HL-60 (cell line): ENCODE results near the gene METRN.

Source experiments
- DNase-seq, 2 experiments: peaks; one replicate each; pipeline ENCODE4 v3.0.0-alpha.2; 2010 to 2020; ENCODE audit warnings: low read depth in 1 of 2, low spot score in 1 of 2
- H3K27ac ChIP-seq: fragments of 250-450 bp; sonication (Bioruptor Pico); replicated peaks from 2 replicates; pipeline ENCODE4 v1.5.1; 2020; ENCODE audit warnings: mild to moderate bottlenecking, moderate library complexity
- H3K27me3 ChIP-seq: fragments of 250-450 bp; sonication (Bioruptor Pico); 2 replicates; pipeline ENCODE4 v1.5.1; 2021; ENCODE audit warnings: mild to moderate bottlenecking, moderate library complexity; ENCODE audit not compliant: insufficient read depth, poor library complexity, severe bottlenecking
- H3K4me3 ChIP-seq: replicated peaks from 2 replicates; pipeline ENCODE4 v1.5.1; 2011; ENCODE audit warnings: mild to moderate bottlenecking, control low read depth, low read length; ENCODE audit not compliant: insufficient read depth
- CTCF ChIP-seq: IDR thresholded peaks from one replicate; pipeline ENCODE4 v1.5.1; 2011; ENCODE audit warnings: low read length, control low read depth, inconsistent platforms; ENCODE audit not compliant: insufficient read depth
- GABPA ChIP-seq: IDR thresholded peaks from 2 replicates; pipeline ENCODE4 v1.6.1; 2012; ENCODE audit warnings: low read depth
- POLR2AphosphoS5 ChIP-seq: IDR thresholded peaks from 2 replicates; pipeline ENCODE4 v1.6.1; 2012; ENCODE audit warnings: low read depth
- REST ChIP-seq: IDR thresholded peaks from 2 replicates; pipeline ENCODE4 v1.6.1; 2012; ENCODE audit warnings: low read depth; ENCODE audit not compliant: insufficient replicate concordance
- SPI1 ChIP-seq: IDR thresholded peaks from 2 replicates; pipeline ENCODE4 v1.6.1; 2012; ENCODE audit warnings: low read depth, mild to moderate bottlenecking, borderline replicate concordance

METRN gene

GRCh38 chr16:725463-726187 is 10.7 kb downstream of the METRN start:
- DNase-seq = no peak
- H3K4me3 ChIP-seq = no peak overlapping the region
- TF ChIP-seq CTCF (no peak), GABPA (no peak), POLR2AphosphoS5 (peak; percentile 51; the same call in 1 of the 2 replicates), SPI1 (no peak), REST (no peak)
- no peaks in the 10 kb centered on the region for H3K27me3 ChIP-seq
- H3K27ac ChIP-seq = no peak overlapping the region

- TF ChIP-seq GABPA = no peak
- TF ChIP-seq CTCF = no peak
- TF ChIP-seq POLR2AphosphoS5 = no peak
- TF ChIP-seq REST = no peak
- no peak for TF ChIP-seq SPI1
- DNase-seq = no peak
- Histone ChIP-seq H3K27ac (no peak overlapping the region), H3K4me3 (no peak overlapping the region), H3K27me3 (no peaks in the 10 kb centered on the region)
Observed at GRCh38 chr16:726188-726437, 11.2 kb downstream of the METRN start.

- peak within 1 kb of the TSS; percentile 66 for H3K4me3 ChIP-seq
- H3K27ac ChIP-seq = peak within 1 kb of the TSS; percentile 65
- peak; percentile 62 to 72 for DNase-seq
- no peaks in the 10 kb centered on the region for H3K27me3 ChIP-seq
- TF ChIP-seq GABPA (no peak), POLR2AphosphoS5 (no peak; the same call in 1 of the 2 replicates), REST (no peak), SPI1 (no peak), CTCF (no peak)
Observed at GRCh38 chr16:726438-727290, 11.7 kb downstream of the METRN start, which contains the start of the genes CCDC78 and HAGHL. CCDC78 (minus strand) TSS chr16:726443; CDS start chr16:726367, 76 bp downstream. HAGHL (plus strand) TSS chr16:727106; CDS start chr16:727510, 404 bp downstream.
